GM21786 (cell line): ENCODE data around the gene PDHX.

Experiments
- ATAC-seq: cut with Tn5 transposase; IDR thresholded peaks from one replicate; pipeline ENCODE4 v1.9.1; 2021; ENCODE audit not compliant: unreplicated experiment

Gene PDHX

GRCh38 chr11:35043936-35044335, 127.5 kb downstream of the PDHX start:
- no peak for ATAC-seq

GRCh38 chr11:35045236-35045820, 128.9 kb downstream of the PDHX start:
- ATAC-seq, result peak; percentile 49
